ENCODE results near the gene VPS50.

The VPS50 gene

DNA sequence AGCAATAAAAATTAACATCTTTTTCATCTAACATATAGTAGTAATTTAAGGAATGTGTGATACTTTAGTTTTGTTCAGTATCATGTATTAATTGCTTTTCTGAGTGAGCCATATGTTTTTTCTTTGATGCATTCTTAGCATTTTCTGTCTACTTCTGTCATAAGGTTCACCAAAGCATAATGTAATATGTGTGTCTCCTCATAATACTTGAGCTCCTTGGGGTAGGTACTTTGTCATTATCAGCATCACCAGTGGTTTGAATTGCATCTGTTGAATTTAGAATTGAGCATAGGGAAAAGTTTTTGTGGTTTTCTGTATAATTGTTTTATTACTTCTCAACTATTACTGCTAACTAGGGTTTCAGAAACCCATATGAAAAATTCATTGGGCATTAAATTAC is 26.5 kb downstream of the VPS50 start:
- Histone ChIP-seq H3K27ac (ENCODE audit: low read length) (no peak overlapping the region), H3K79me2 (ENCODE audit: low read length) (no peaks in the 10 kb centered on the region), H3F3A (ENCODE audit: insufficient read depth, low read length) (no peaks in the 10 kb centered on the region), H3K4me1 (ENCODE audit: low read length) (no peaks in the 10 kb centered on the region), H3K36me3 (replicated peaks; ENCODE audit: insufficient read depth, low read length) (no peaks in the 10 kb centered on the region), H2AFZ (ENCODE audit: low read length) (no peak overlapping the region), H3K27me3 (replicated peaks; ENCODE audit: insufficient read depth, low read length) (no peaks in the 10 kb centered on the region), H4K20me1 (ENCODE audit: insufficient read depth, low read length) (no peaks in the 10 kb centered on the region; the same call in 1 of the 2 replicates), H3K4me3 (ENCODE audit: low read length) (no peak overlapping the region), H3K4me2 (ENCODE audit: low read depth, low read length) (no peak overlapping the region), H3K9ac (ENCODE audit: low read length) (no peak overlapping the region), H3K9me3 (replicated peaks; ENCODE audit: insufficient read depth, low read length) (no peaks in the 10 kb centered on the region), H3K9me2 (replicated peaks; ENCODE audit: insufficient read depth, low read length) (no peaks in the 10 kb centered on the region)
- TF ChIP-seq EZH2phosphoT487 (IDR thresholded peaks at IDR 0.05; ENCODE audit: low read length) = no peak
- TF ChIP-seq, protein P1, sequence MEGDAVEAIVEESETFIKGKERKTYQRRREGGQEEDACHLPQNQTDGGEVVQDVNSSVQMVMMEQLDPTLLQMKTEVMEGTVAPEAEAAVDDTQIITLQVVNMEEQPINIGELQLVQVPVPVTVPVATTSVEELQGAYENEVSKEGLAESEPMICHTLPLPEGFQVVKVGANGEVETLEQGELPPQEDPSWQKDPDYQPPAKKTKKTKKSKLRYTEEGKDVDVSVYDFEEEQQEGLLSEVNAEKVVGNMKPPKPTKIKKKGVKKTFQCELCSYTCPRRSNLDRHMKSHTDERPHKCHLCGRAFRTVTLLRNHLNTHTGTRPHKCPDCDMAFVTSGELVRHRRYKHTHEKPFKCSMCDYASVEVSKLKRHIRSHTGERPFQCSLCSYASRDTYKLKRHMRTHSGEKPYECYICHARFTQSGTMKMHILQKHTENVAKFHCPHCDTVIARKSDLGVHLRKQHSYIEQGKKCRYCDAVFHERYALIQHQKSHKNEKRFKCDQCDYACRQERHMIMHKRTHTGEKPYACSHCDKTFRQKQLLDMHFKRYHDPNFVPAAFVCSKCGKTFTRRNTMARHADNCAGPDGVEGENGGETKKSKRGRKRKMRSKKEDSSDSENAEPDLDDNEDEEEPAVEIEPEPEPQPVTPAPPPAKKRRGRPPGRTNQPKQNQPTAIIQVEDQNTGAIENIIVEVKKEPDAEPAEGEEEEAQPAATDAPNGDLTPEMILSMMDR (IDR thresholded peaks at IDR 0.05; ENCODE audit: low read length) = no peak
- no peak for TF ChIP-seq EZH2 (optimal IDR thresholded peaks at IDR 0.05; ENCODE audit: low read depth, low read length)
- DNase-seq = no peak

DNA sequence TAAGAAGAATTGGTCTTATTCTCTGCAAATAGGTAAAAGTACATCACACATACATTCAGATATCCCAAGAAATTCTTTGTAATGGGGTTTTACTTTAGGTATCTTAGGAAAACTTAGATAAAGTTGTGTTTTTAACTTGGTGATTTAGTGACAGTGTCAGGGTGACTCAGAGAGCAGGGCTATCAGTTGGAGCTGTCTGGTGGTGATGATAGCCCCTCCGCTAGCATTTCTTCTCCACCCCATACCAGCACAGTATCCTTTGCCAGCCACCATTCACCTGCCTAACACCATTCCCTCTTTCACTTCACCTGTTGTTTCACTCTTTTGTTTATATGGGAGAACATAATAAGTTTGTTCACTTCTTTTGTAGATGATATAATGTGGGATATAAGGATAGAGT is 30.4 kb downstream of the VPS50 start:
- Histone ChIP-seq H3K9me2 (replicated peaks; ENCODE audit: insufficient read depth, low read length) (no peaks in the 10 kb centered on the region), H3K4me2 (ENCODE audit: low read depth, low read length) (no peak overlapping the region), H3F3A (ENCODE audit: insufficient read depth, low read length) (no peaks in the 10 kb centered on the region), H3K9ac (ENCODE audit: low read length) (no peak overlapping the region), H3K36me3 (replicated peaks; ENCODE audit: insufficient read depth, low read length) (no peaks in the 10 kb centered on the region), H3K79me2 (ENCODE audit: low read length) (no peaks in the 10 kb centered on the region), H3K27ac (ENCODE audit: low read length) (no peak overlapping the region), H3K9me3 (replicated peaks; ENCODE audit: insufficient read depth, low read length) (no peaks in the 10 kb centered on the region), H4K20me1 (ENCODE audit: insufficient read depth, low read length) (no peaks in the 10 kb centered on the region; the same call in 1 of the 2 replicates), H3K4me1 (ENCODE audit: low read length) (peaks cover 3% of the 10 kb centered on the region; the same call in 1 of the 2 replicates), H3K27me3 (replicated peaks; ENCODE audit: insufficient read depth, low read length) (no peaks in the 10 kb centered on the region), H2AFZ (ENCODE audit: low read length) (no peak overlapping the region), H3K4me3 (ENCODE audit: low read length) (no peak overlapping the region)
- no peak for DNase-seq
- TF ChIP-seq EZH2phosphoT487 (IDR thresholded peaks at IDR 0.05; ENCODE audit: low read length) (no peak), EZH2 (optimal IDR thresholded peaks at IDR 0.05; ENCODE audit: low read depth, low read length) (no peak)
- TF ChIP-seq, protein P1 (IDR thresholded peaks at IDR 0.05; ENCODE audit: low read length) = no peak

DNA sequence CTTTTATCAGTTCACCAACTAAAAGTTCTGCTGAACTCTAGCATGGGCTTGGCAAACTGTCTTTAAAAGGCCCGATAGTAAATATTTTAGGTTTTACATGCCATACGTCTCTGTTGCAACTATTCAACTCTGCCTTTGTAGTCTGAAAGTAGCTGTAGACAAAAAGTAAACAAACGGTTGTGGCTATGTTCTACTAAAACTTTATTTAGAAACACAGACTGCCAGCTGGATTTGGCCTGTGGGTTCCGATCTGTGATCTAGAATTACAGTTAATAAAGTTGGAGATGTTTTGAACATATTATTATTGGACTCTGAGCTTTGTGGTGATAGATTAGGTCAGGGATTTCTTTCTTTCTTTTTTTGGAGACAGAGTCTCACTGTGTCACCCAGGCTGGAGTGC is 33.1 kb downstream of the VPS50 start:
- H3F3A ChIP-seq (ENCODE audit: insufficient read depth, low read length) = no peaks in the 10 kb centered on the region
- no peaks in the 10 kb centered on the region for H3K27me3 ChIP-seq (replicated peaks; ENCODE audit: insufficient read depth, low read length)
- no peaks in the 10 kb centered on the region for H3K9me2 ChIP-seq (replicated peaks; ENCODE audit: insufficient read depth, low read length)
- no peak overlapping the region for H2AFZ ChIP-seq (ENCODE audit: low read length)
- no peak overlapping the region for H3K4me2 ChIP-seq (ENCODE audit: low read depth, low read length)
- peaks cover 3% of the 10 kb centered on the region; the same call in 1 of the 2 replicates for H3K4me1 ChIP-seq (ENCODE audit: low read length)
- H3K9me3 ChIP-seq (replicated peaks; ENCODE audit: insufficient read depth, low read length) = no peaks in the 10 kb centered on the region
- H3K27ac ChIP-seq (ENCODE audit: low read length) = peak overlapping the region; percentile 9; the same call in 1 of the 2 replicates
- no peak for TF ChIP-seq EZH2 (optimal IDR thresholded peaks at IDR 0.05; ENCODE audit: low read depth, low read length)
- TF ChIP-seq EZH2phosphoT487 (IDR thresholded peaks at IDR 0.05; ENCODE audit: low read length) = no peak
- TF ChIP-seq, protein P1 (IDR thresholded peaks at IDR 0.05; ENCODE audit: low read length) = no peak
- H3K79me2 ChIP-seq (ENCODE audit: low read length) = no peaks in the 10 kb centered on the region
- H4K20me1 ChIP-seq (ENCODE audit: insufficient read depth, low read length) = no peaks in the 10 kb centered on the region
- no peak overlapping the region for H3K9ac ChIP-seq (ENCODE audit: low read length)
- H3K4me3 ChIP-seq (ENCODE audit: low read length) = no peak overlapping the region
- no peaks in the 10 kb centered on the region for H3K36me3 ChIP-seq (replicated peaks; ENCODE audit: insufficient read depth, low read length)
- peak; percentile 11 for DNase-seq

Data from MM.1S (cell line).